SK-N-SH (cell line): ENCODE results near the gene SPTB. TPM values are rescaled to one million over a fixed set of nuclear protein-coding genes. Genes with fewer than 3 reads are reported as not detected.

Source experiments
- CTCF ChIA-PET: fragments of 300-600, 350-600 bp; formaldehyde crosslinking; extraction: SDS; loops from one replicate; lab custom pipeline; 2021; lab: Yijun Ruan, JAX
- POLR2A ChIA-PET: fragments of 350-600 bp; sonication (Branson Sonifier 250); formaldehyde crosslinking; extraction: SDS; loops from one replicate; lab custom pipeline; 2020; ENCODE audit warnings: antibody characterized with exemption, inconsistent platforms; lab: Yijun Ruan, JAX
- DNase-seq: peaks from one replicate; pipeline ENCODE4 v3.0.0; 2012
- H2AFZ ChIP-seq: fragments of 200-600 bp; sonication (generic); 2 replicates; pipeline ENCODE4 v1.8.1; 2016; ENCODE audit warnings: antibody characterized with exemption, mild to moderate bottlenecking, low read depth
- H3F3A ChIP-seq: fragments of 200-600 bp; sonication (generic); replicated peaks from 2 replicates; pipeline ENCODE3; 2016; ENCODE audit warnings: antibody characterized with exemption, mild to moderate bottlenecking; ENCODE audit not compliant: insufficient read depth
- H3K27ac ChIP-seq, 2 experiments: fragments of 200-500 bp in 1 of 2; fragments of 200-600 bp in 1 of 2; sonication (Bioruptor generic) in 1 of 2; sonication (generic), shearing (Covaris generic) in 1 of 2; 2 replicates each; pipeline versions ENCODE4 v1.5.1 to v1.6.1; 2014 to 2016; ENCODE audit warnings: low read depth in 2 of 2, inconsistent platforms in 1 of 2, low read length in 1 of 2, mild to moderate bottlenecking in 1 of 2, mixed read lengths in 1 of 2
- H3K27me3 ChIP-seq: fragments of 200-600 bp; sonication (generic), shearing (Covaris generic); 2 replicates; pipeline ENCODE4 v1.6.1; 2016; ENCODE audit warnings: mixed run types; ENCODE audit not compliant: insufficient read depth
- H3K36me3 ChIP-seq, 2 experiments: fragments of 200-500 bp in 1 of 2; fragments of 200-600 bp in 1 of 2; sonication (Bioruptor generic) in 1 of 2; sonication (generic) in 1 of 2; replicated peaks in 1 of 2; 2 replicates each; pipeline versions ENCODE3 to v1.5.1; 2014 to 2016; ENCODE audit warnings: low read length in 1 of 2, mild to moderate bottlenecking in 1 of 2; ENCODE audit not compliant: insufficient read depth in 2 of 2, control insufficient read depth in 1 of 2
- H3K4me1 ChIP-seq, 2 experiments: fragments of 200-500 bp in 1 of 2; fragments of 200-600 bp in 1 of 2; sonication (Bioruptor generic) in 1 of 2; sonication (generic), shearing (Covaris generic) in 1 of 2; 2 replicates each; pipeline versions ENCODE4 v1.5.1 to v1.6.1; 2014 to 2016; ENCODE audit warnings: low read depth in 1 of 2, low read length in 1 of 2, mixed run types in 1 of 2; ENCODE audit not compliant: insufficient read depth in 2 of 2, control insufficient read depth in 1 of 2
- H3K4me2 ChIP-seq: fragments of 200-600 bp; sonication (generic), shearing (Covaris generic); 2 replicates; pipeline ENCODE4 v1.6.1; 2017; ENCODE audit warnings: mixed run types
- H3K4me3 ChIP-seq, 2 experiments: fragments of 200-500 bp in 1 of 2; fragments of 200-600 bp in 1 of 2; sonication (Bioruptor generic) in 1 of 2; sonication (generic), shearing (Covaris generic) in 1 of 2; 2 replicates each; pipeline versions ENCODE4 v1.5.1 to v1.8.1; 2014 to 2016; ENCODE audit warnings: low read depth in 2 of 2, inconsistent platforms in 1 of 2, low read length in 1 of 2, mild to moderate bottlenecking in 1 of 2, mixed read lengths in 1 of 2, moderate library complexity in 1 of 2
- H3K79me2 ChIP-seq: fragments of 200-600 bp; sonication (generic); 2 replicates; pipeline ENCODE4 v1.8.1; 2017; ENCODE audit warnings: mild to moderate bottlenecking; ENCODE audit not compliant: insufficient read depth
- H3K9ac ChIP-seq: fragments of 200-600 bp; sonication (generic); 2 replicates; pipeline ENCODE4 v1.6.1; 2017; ENCODE audit warnings: mixed run types
- H3K9me2 ChIP-seq: fragments of 200-600 bp; sonication (generic); 2 replicates; pipeline ENCODE4 v1.6.1; 2017; ENCODE audit warnings: mixed run types
- H3K9me3 ChIP-seq: fragments of 200-600 bp; sonication (generic); 2 replicates; pipeline ENCODE4 v1.6.1; 2017; ENCODE audit warnings: mixed run types, mild to moderate bottlenecking, moderate library complexity
- H4K20me1 ChIP-seq: fragments of 200-600 bp; sonication (generic); 2 replicates; pipeline ENCODE4 v1.6.1; 2017; ENCODE audit warnings: mild to moderate bottlenecking, mixed run types; ENCODE audit not compliant: insufficient read depth
- ELF1 ChIP-seq: IDR thresholded peaks from 2 replicates; pipeline ENCODE4 v1.4.0; 2012
- EP300 ChIP-seq, 2 experiments: IDR thresholded peaks; 2 replicates each; pipeline versions ENCODE4 v1.4.0 to v1.6.1; 2012; ENCODE audit warnings: borderline replicate concordance in 1 of 2, low read depth in 1 of 2, low read length in 1 of 2
- EZH2phosphoT487 ChIP-seq: fragments of 200-600 bp; sonication (generic); IDR thresholded peaks from 2 replicates; pipeline ENCODE4 v1.6.1; 2017; ENCODE audit warnings: low read depth, mixed run types, mild to moderate bottlenecking, antibody characterized with exemption, moderate library complexity, borderline replicate concordance
- FOSL2 ChIP-seq: IDR thresholded peaks from 2 replicates; pipeline ENCODE4 v1.4.0; 2012; ENCODE audit warnings: low read depth, mild to moderate bottlenecking, moderate library complexity, borderline replicate concordance
- FOXJ3 ChIP-seq: sonication (generic); formaldehyde crosslinking; IDR thresholded peaks from 2 replicates; pipeline ENCODE4 v1.5.1; 2020; ENCODE audit warnings: mild to moderate bottlenecking, missing genetic modification reagents
- FOXM1 ChIP-seq: IDR thresholded peaks from 2 replicates; pipeline ENCODE4 v1.4.0; 2012; ENCODE audit warnings: low read depth, mild to moderate bottlenecking
- NFIC ChIP-seq: IDR thresholded peaks from 2 replicates; pipeline ENCODE4 v1.4.0; 2012; ENCODE audit warnings: borderline replicate concordance
- POLR2AphosphoS5 ChIP-seq: IDR thresholded peaks from 2 replicates; pipeline ENCODE4 v1.6.1; 2012; ENCODE audit warnings: low read depth, low read length
- RAD21 ChIP-seq: IDR thresholded peaks from 2 replicates; pipeline ENCODE4 v1.6.1; 2012; ENCODE audit warnings: mild to moderate bottlenecking, low read length
- RFX5 ChIP-seq: IDR thresholded peaks from 2 replicates; pipeline ENCODE4 v1.6.1; 2012; ENCODE audit warnings: mild to moderate bottlenecking, improper control_type of control experiment, low read length
- SMC3 ChIP-seq: IDR thresholded peaks from 2 replicates; pipeline ENCODE4 v1.6.1; 2012; ENCODE audit warnings: low read depth, low read length, improper control_type of control experiment
- TAF1 ChIP-seq: IDR thresholded peaks from 2 replicates; pipeline ENCODE4 v1.6.1; 2012; ENCODE audit warnings: low read depth, mild to moderate bottlenecking, low read length, moderate library complexity, borderline replicate concordance
- WGBS: methylation state at CpG from one replicate; pipeline ENCODE4 v1.1.6; 2017; ENCODE audit warnings: low lambda C conversion rate; 5-methylcytosine and 5-hydroxymethylcytosine counted together
- polyA plus RNA-seq, 3 experiments: library from polyadenylated mRNA; depleted of rRNA; stranded (reverse); fragments of >200 nt; gene quantifications; 2 replicates each; pipeline ENCODE4 v1.2.3, GENCODE V29; 2012
- TF ChIP-seq, protein P1 (sequence below): IDR thresholded peaks from 2 replicates; pipeline ENCODE4 v1.4.0; 2012; ENCODE audit warnings: low read depth, borderline replicate concordance
- TF ChIP-seq, protein P2 (sequence below): fragments of 150-350 bp; IDR thresholded peaks from 2 replicates; pipeline ENCODE4 v1.6.1; 2017; ENCODE audit warnings: antibody characterized with exemption, low read length, low read depth, borderline replicate concordance
- TF ChIP-seq, protein P3 (sequence below): IDR thresholded peaks from 2 replicates; pipeline ENCODE4 v1.6.1; 2012; ENCODE audit warnings: mild to moderate bottlenecking, low read depth, low read length, moderate library complexity

SPTB gene
- polyA plus RNA-seq, 1 of the 3 experiments (the other 2 are of a cell fraction), result 0.15 TPM

DNA sequence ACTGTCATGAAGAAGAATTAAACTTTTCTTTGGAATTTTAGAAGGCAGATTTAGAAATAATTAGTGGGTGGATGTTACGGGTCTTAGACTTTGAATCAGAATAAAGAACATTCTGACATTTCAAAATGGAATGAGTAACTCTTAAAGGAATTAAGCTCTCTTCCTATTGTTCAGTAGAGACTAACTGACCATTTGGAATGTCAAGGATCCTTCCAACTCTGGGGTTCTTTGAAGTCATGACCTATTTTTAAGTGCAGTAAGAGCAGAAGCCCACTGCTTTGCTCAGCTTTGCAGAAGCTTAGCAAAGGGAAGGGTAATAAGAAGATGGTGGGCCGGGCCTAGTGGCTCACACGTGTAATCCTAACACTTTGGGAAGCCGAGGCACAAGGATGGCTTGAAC lies 38.5 kb upstream of the SPTB start:
- DNase-seq, result no peak
- POLR2A ChIA-PET, result no interaction called here
- no peak overlapping the region for H3K27ac ChIP-seq

DNA sequence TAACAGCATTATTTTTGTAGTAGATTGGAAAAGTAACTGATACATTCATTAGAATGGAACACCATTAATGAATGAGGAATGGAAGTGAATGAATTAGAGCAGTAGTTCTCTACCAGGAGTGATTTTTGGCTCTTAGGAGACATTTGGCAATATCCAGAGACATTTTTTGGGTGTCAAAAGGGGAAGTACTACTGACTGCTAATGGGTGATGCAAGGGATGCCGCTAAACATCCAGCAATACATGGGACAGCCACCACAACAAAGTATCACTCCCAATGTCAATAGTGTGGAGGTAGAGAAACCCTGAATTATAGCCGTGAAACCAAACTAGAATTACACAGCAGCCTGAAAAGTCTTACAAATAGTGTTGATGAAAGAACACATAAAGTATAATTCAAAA lies 36.1 kb upstream of the SPTB start:
- peaks cover 9 to 15% of the 10 kb centered on the region in 2 experiments; a peak in 3 of 4 replicates for H3K4me1 ChIP-seq
- 91% methylated on average over 2 of the region's 2 CpGs for WGBS
- peaks cover 3% of the 10 kb centered on the region for H3F3A ChIP-seq
- H2AFZ ChIP-seq, result no peak overlapping the region
- no peak for TF ChIP-seq EP300 (IDR thresholded peaks at IDR 0.05; ENCODE audit: borderline replicate concordance in 1 of 2, low read depth in 1 of 2, low read length in 1 of 2)
- TF ChIP-seq ELF1, result no peak
- no peak for TF ChIP-seq TAF1
- no peak for TF ChIP-seq POLR2AphosphoS5
- TF ChIP-seq, protein P1, sequence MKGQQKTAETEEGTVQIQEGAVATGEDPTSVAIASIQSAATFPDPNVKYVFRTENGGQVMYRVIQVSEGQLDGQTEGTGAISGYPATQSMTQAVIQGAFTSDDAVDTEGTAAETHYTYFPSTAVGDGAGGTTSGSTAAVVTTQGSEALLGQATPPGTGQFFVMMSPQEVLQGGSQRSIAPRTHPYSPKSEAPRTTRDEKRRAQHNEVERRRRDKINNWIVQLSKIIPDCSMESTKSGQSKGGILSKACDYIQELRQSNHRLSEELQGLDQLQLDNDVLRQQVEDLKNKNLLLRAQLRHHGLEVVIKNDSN, result no peak
- no peak for TF ChIP-seq SMC3
- no peak for TF ChIP-seq FOXJ3
- H3K4me3 ChIP-seq, result peak overlapping the region in 1 of 2 experiments; percentile 79; a peak in 2 of 4 replicates
- ChIA-PET POLR2A (no interaction called here), CTCF (interaction anchor here (1.4 to 1.8 kb wide), 3 partner anchors 24 to 92 kb away, joined by 3 to 9 read pairs (median 6); no protein-coding TSS in a partner anchor)
- H3K36me3 ChIP-seq, result peaks cover 0 to 10% of the 10 kb centered on the region in 2 experiments
- peaks cover 64% of the 10 kb centered on the region for H3K79me2 ChIP-seq
- H3K9me3 ChIP-seq, result no peaks in the 10 kb centered on the region
- DNase-seq, result no peak
- H3K9ac ChIP-seq, result no peak overlapping the region
- peak overlapping the region; percentile 78 for H3K4me2 ChIP-seq
- H3K27ac ChIP-seq, result no peak overlapping the region
- peaks cover 6% of the 10 kb centered on the region; the same call in 1 of the 2 replicates for H4K20me1 ChIP-seq
- H3K9me2 ChIP-seq, result no peaks in the 10 kb centered on the region
- H3K27me3 ChIP-seq, result no peaks in the 10 kb centered on the region

More for the DNA sequence above, 38.5 kb upstream of the SPTB start:
- H4K20me1 ChIP-seq, result peaks cover 19% of the 10 kb centered on the region
- H3K4me1 ChIP-seq, result peaks cover 9 to 15% of the 10 kb centered on the region in 2 experiments; a peak in 3 of 4 replicates
- H3K4me3 ChIP-seq, result no peak overlapping the region
- peaks cover 5% of the 10 kb centered on the region for H3F3A ChIP-seq
- no peaks in the 10 kb centered on the region; the same call in 1 of the 2 replicates for H3K9me3 ChIP-seq
- H3K36me3 ChIP-seq, result peaks cover 0 to 16% of the 10 kb centered on the region in 2 experiments
- CTCF ChIA-PET, result interaction anchor here (0.7 to 2.2 kb wide), 4 partner anchors 7 to 95 kb away, joined by 3 to 7 read pairs (median 4); no protein-coding TSS in a partner anchor
- H3K79me2 ChIP-seq, result peaks cover 88% of the 10 kb centered on the region
- H3K27me3 ChIP-seq, result no peaks in the 10 kb centered on the region
- H2AFZ ChIP-seq, result no peak overlapping the region
- no peak for TF ChIP-seq ELF1
- TF ChIP-seq, protein P2, sequence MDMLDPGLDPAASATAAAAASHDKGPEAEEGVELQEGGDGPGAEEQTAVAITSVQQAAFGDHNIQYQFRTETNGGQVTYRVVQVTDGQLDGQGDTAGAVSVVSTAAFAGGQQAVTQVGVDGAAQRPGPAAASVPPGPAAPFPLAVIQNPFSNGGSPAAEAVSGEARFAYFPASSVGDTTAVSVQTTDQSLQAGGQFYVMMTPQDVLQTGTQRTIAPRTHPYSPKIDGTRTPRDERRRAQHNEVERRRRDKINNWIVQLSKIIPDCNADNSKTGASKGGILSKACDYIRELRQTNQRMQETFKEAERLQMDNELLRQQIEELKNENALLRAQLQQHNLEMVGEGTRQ, result no peak
- TF ChIP-seq SMC3, result no peak
- TF ChIP-seq FOSL2, result no peak
- no peak for TF ChIP-seq FOXM1
- TF ChIP-seq EZH2phosphoT487, result no peak
- TF ChIP-seq, protein P3, sequence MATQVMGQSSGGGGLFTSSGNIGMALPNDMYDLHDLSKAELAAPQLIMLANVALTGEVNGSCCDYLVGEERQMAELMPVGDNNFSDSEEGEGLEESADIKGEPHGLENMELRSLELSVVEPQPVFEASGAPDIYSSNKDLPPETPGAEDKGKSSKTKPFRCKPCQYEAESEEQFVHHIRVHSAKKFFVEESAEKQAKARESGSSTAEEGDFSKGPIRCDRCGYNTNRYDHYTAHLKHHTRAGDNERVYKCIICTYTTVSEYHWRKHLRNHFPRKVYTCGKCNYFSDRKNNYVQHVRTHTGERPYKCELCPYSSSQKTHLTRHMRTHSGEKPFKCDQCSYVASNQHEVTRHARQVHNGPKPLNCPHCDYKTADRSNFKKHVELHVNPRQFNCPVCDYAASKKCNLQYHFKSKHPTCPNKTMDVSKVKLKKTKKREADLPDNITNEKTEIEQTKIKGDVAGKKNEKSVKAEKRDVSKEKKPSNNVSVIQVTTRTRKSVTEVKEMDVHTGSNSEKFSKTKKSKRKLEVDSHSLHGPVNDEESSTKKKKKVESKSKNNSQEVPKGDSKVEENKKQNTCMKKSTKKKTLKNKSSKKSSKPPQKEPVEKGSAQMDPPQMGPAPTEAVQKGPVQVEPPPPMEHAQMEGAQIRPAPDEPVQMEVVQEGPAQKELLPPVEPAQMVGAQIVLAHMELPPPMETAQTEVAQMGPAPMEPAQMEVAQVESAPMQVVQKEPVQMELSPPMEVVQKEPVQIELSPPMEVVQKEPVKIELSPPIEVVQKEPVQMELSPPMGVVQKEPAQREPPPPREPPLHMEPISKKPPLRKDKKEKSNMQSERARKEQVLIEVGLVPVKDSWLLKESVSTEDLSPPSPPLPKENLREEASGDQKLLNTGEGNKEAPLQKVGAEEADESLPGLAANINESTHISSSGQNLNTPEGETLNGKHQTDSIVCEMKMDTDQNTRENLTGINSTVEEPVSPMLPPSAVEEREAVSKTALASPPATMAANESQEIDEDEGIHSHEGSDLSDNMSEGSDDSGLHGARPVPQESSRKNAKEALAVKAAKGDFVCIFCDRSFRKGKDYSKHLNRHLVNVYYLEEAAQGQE, result no peak
- no peak for TF ChIP-seq NFIC
- no peak for TF ChIP-seq RFX5
- no peak for TF ChIP-seq EP300 (IDR thresholded peaks at IDR 0.05; ENCODE audit: borderline replicate concordance in 1 of 2, low read depth in 1 of 2, low read length in 1 of 2)
- no peak for TF ChIP-seq RAD21
- WGBS, result 86% methylated on average over 4 of the region's 4 CpGs
- peak overlapping the region; percentile 43; the same call in 1 of the 2 replicates for H3K4me2 ChIP-seq
- H3K9ac ChIP-seq, result no peak overlapping the region
- H3K9me2 ChIP-seq, result no peaks in the 10 kb centered on the region
